Ramos (cell line): ENCODE results near the gene DIP2C.
"Not testable (repeated sequence)": the region's sequence is repeated elsewhere in the genome, so short reads cannot be mapped to it uniquely, and the experiment has no call there.

Source experiments
- in situ Hi-C: fragments of 300-500 bp; cut with MboI; formaldehyde crosslinking; loops from one replicate; pipeline ENCODE4 v1.14.3; 2022; ENCODE audit warnings: low sequenced_read_pairs; ENCODE audit not compliant: unreplicated experiment

The DIP2C gene

GRCh38 chr10:357201-357950 lies 332.1 kb downstream of the DIP2C start:
- in situ Hi-C loops = no loop called here

- in situ Hi-C loops = no loop called here
Measured at GRCh38 chr10:356452-356851, 333.0 kb downstream of the DIP2C start.

DNA sequence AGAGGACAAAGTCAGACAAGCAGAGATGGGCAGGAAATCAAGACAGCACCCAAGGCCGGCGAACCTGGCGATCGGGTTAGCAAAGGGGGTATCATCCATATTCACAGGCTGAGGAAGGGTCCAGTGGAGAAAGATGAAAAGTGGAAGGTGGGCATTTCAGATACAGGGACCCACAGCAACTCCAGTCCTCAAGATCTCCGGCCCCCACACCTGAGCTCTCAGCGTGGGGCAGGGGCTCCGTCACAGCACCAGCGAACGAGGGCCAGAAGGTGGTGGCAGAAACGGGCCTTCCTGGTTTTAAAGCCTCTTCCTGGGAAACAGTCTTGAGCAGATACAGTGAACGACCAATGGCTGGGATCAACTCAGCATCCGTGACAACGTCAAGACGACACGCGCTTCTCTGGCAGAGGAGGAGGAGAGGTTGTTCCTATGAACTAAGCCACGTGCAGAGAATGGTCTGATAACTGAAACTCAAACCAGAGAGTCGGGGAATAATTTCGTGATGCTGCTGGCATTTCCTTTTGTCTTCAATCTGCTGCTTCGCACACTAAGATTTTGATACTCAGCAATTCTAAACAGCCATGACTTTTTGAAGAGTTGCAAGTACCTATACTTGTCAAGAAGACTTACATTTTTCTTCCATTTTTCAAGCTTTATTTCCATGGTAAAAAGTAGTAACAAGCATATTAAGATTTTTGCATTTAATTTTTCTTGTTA lies 334.4 kb downstream of the DIP2C start:
- in situ Hi-C loops = no loop called here

GRCh38 chr10:352476-353235 lies 336.8 kb downstream of the DIP2C start:
- in situ Hi-C loops = no loop called here

- in situ Hi-C loops = no loop called here
Measured at GRCh38 chr10:351770-352334, 337.6 kb downstream of the DIP2C start.

GRCh38 chr10:350981-351501 lies 338.4 kb downstream of the DIP2C start:
- in situ Hi-C loops = no loop called here

DNA sequence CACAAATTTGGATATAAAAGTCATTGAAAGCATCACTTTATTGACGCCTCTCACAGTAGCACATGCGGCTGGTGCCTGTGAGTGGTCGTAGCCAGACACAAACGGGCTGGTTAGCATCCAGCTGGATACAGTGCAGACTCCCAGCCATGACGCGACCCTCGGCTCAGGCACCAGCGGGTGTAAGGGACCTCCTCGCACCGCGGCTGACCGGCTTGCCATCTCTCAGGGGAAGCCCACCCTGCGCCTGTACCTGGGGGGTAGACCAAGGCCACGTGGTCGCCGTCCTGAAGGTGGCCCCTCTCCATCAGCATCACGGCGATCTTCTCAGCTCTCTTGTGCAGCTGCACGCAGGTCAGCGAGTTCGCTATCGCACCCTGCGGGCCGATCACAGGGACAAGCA lies 340.4 kb downstream of the DIP2C start:
- in situ Hi-C loops = no loop called here

- in situ Hi-C loops = no loop called here
Measured at GRCh38 chr10:348456-348855, 341.0 kb downstream of the DIP2C start.

DNA sequence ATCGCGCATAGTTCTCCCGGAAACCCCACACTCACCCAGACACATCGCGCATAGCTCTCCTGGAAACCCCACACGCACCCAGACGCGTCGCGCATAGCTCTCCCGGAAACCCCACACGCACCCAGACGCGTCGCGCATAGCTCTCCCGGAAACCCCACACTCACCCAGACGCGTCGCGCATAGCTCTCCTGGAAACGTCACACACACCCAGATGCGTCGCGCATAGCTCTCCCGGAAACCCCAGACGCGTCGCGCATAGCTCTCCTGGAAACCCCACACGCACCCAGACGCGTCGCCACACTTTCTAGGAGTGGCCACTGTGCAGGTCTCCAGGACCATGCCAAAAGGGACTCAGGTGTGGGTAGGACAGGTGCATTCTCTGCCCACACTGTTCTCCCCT lies 341.7 kb downstream of the DIP2C start:
- in situ Hi-C loops = not testable (repeated sequence)

DNA sequence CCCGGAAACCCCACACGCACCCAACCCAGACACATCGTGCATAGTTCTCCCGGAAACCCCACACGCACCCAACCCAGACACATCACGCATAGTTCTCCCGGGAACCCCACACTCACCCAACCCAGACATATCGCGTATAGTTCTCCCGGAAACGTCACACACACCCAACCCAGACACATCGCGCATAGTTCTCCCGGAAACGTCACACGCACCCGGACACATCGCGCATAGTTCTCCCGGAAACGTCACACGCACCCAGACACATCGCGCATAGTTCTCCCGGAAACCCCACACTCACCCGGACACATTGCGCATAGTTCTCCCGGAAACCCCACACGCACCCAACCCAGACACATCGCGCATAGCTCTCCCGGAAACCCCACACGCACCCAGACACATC lies 342.3 kb downstream of the DIP2C start:
- in situ Hi-C loops = not testable (repeated sequence)

- in situ Hi-C loops = no loop called here
Measured at GRCh38 chr10:344582-345200, 344.8 kb downstream of the DIP2C start.

GRCh38 chr10:343231-344220 lies 345.9 kb downstream of the DIP2C start:
- in situ Hi-C loops = no loop called here

- in situ Hi-C loops = no loop called here
Measured at GRCh38 chr10:341081-341740, 348.3 kb downstream of the DIP2C start.

DNA sequence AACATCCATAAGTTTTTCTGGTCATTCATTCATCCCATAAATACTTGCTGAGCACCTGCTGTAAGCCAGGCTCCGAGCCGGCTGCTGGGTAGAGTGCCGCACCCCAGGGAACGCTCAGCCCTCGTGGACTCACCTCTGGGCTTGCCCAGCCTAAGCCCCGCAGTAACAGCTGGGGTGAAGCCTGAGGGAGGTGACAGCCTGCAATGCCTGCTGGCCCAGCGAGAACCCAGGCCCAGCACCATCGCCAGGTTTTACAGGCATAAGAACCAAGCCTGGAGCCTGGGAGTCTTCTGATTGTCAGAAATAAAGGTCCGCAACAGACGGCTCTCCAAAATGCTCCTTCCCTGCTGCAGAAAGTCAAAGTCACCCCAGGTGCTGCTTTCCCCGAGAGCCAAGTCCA lies 348.8 kb downstream of the DIP2C start:
- in situ Hi-C loops = no loop called here

GRCh38 chr10:339038-339391 lies 350.5 kb downstream of the DIP2C start:
- in situ Hi-C loops = no loop called here

DNA sequence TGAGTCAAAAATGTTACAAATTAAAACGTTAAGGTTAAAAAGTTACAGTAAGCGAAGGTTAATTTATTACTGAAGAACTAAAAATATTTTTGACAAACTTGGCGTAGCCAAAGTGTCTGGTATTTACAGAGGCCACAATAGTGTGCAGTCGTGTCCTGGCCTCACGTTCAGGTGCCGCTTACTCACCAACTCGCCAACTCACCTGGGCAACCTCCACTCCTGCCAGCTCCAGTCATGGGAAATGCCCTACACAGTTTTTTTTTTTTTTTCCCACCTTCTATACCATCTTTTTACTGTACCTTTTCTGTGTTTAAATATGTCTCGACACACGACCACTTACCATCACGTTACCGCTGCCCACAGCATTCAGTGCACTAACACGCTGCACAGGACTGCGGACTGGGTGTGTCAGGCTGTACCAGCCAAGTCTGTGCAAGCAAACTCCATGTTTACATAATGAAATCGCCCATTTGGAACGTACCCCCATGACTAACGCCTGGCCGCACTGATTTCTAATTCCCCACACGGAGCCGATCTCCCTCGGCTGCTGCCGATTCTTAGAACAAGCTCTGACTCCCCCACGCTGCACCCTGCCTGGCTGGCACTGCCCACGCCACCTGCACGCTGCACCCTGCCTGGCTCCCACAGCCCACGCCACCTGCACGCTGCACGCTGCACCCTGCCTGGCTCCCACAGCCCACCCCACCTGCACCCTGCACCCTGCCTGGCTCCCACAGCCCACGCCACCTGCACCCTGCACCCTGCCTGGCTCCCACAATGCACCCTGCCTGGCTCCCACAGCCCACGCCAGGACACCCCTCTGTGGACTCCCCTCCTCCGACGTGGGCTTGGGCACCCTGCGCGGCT lies 351.1 kb downstream of the DIP2C start:
- in situ Hi-C loops = no loop called here

- in situ Hi-C loops = no loop called here
Measured at GRCh38 chr10:336247-336646, 353.2 kb downstream of the DIP2C start.
